Stimulated activated CD4-positive, alpha-beta T cell treated with anti-CD3 and anti-CD28 coated beads, TNF-alpha, amount 100 ng/mL, for 4 hours (primary cell): ENCODE measurements around the gene OAF.
"Not testable (repeated sequence)": the region's sequence is repeated elsewhere in the genome, so short reads cannot be mapped to it uniquely, and the experiment has no call there.

Experiments
- DNase-seq, 3 experiments: peaks; one replicate each; pipeline ENCODE4 v3.0.0-alpha.2; 2020; ENCODE audit warnings: low read depth in 3 of 3

The OAF gene

GRCh38 chr11:120240866-120241265 is 30.0 kb downstream of the OAF start:
- DNase-seq, result no peak

- no peak for DNase-seq
Observed at GRCh38 chr11:120241277-120241676, 30.4 kb downstream of the OAF start.

- DNase-seq, result no peak
Observed at GRCh38 chr11:120243221-120243620, 32.4 kb downstream of the OAF start.

GRCh38 chr11:120244476-120245365 is 33.9 kb downstream of the OAF start:
- no peak for DNase-seq

GRCh38 chr11:120245434-120245833 is 34.6 kb downstream of the OAF start:
- no peak for DNase-seq

- DNase-seq, result no peak
Observed at GRCh38 chr11:120248551-120249278, 37.9 kb downstream of the OAF start.

GRCh38 chr11:120249279-120250262 is 38.7 kb downstream of the OAF start:
- DNase-seq, result no peak

- not testable (repeated sequence) for DNase-seq
Observed at GRCh38 chr11:120253377-120253776, 42.5 kb downstream of the OAF start.

- no peak for DNase-seq
Observed at GRCh38 chr11:120254788-120255518, 44.1 kb downstream of the OAF start.

GRCh38 chr11:120255519-120255866 is 44.7 kb downstream of the OAF start:
- no peak for DNase-seq

GRCh38 chr11:120256178-120256577 is 45.3 kb downstream of the OAF start:
- no peak for DNase-seq

- DNase-seq, result no peak
Observed at GRCh38 chr11:120256779-120257178, 45.9 kb downstream of the OAF start.

GRCh38 chr11:120257346-120257745 is 46.5 kb downstream of the OAF start:
- no peak for DNase-seq

GRCh38 chr11:120258661-120259060 is 47.8 kb downstream of the OAF start:
- no peak for DNase-seq

- DNase-seq, result no peak
Observed at GRCh38 chr11:120259241-120259640, 48.4 kb downstream of the OAF start.

- no peak for DNase-seq
Observed at GRCh38 chr11:120259988-120260565, 49.2 kb downstream of the OAF start.

GRCh38 chr11:120260616-120261015 is 49.8 kb downstream of the OAF start:
- no peak for DNase-seq

GRCh38 chr11:120261321-120261720 is 50.5 kb downstream of the OAF start:
- no peak for DNase-seq

- no peak for DNase-seq
Observed at GRCh38 chr11:120261931-120262330, 51.1 kb downstream of the OAF start.

- no peak for DNase-seq
Observed at GRCh38 chr11:120267319-120267718, 56.5 kb downstream of the OAF start.

- DNase-seq, result no peak
Observed at GRCh38 chr11:120268686-120269085, 57.9 kb downstream of the OAF start.
